Panc1 (cell line): ENCODE data around the gene KAZALD1. TPM values are rescaled to one million over a fixed set of nuclear protein-coding genes. Genes with fewer than 3 reads are reported as not detected.

ENCODE experiments used
- ATAC-seq: fragments of 200-7000 bp; cut with Tn5 transposase; 2 replicates; pipeline ENCODE4 v1.9.1; 2020; ENCODE audit warnings: mild to moderate bottlenecking, moderate library complexity
- Bru-seq: library from RNA; stranded (reverse); fragments of 400-500 nt; gene quantifications from one replicate; lab custom pipeline; 2021; lab: Mats Ljungman, UMichigan
- BruChase-seq, 2 experiments: library from RNA; stranded (reverse); fragments of 400-500 nt; gene quantifications; one replicate each; lab custom pipeline; 2021; lab: Mats Ljungman, UMichigan
- BruUV-seq: library from RNA; stranded (reverse); fragments of 400-500 nt; replicated peaks from 2 replicates; lab custom pipeline; 2021; lab: Mats Ljungman, UMichigan
- CTCF ChIA-PET: fragments of 300-600 bp; sonication (Branson Sonifier 250); formaldehyde crosslinking; loops from one replicate; lab custom pipeline; 2022; ENCODE audit warnings: antibody characterized with exemption; lab: Charles Lee
- POLR2A ChIA-PET: fragments of 300-600 bp; sonication (Branson Sonifier 250); formaldehyde crosslinking; loops from one replicate; lab custom pipeline; 2022; ENCODE audit warnings: antibody characterized with exemption; lab: Charles Lee
- DNase-seq: peaks from one replicate; pipeline ENCODE4 v3.0.0-alpha.2; 2010; ENCODE audit warnings: low read depth, low spot score
- H3K27ac ChIP-seq: 2 replicates; pipeline ENCODE4 v1.5.1; 2011; ENCODE audit warnings: mild to moderate bottlenecking, low read length, inconsistent platforms
- H3K27me3 ChIP-seq: fragments of 200-500 bp; sonication (Bioruptor generic); 2 replicates; pipeline ENCODE4 v1.6.0; 2014; ENCODE audit warnings: low read length, inconsistent platforms; ENCODE audit not compliant: control insufficient read depth, insufficient read depth
- H3K36me3 ChIP-seq: fragments of 200-500 bp; sonication (Bioruptor generic); 2 replicates; pipeline ENCODE4 v1.5.1; 2014; ENCODE audit warnings: inconsistent platforms, mild to moderate bottlenecking, low read length, moderate library complexity; ENCODE audit not compliant: control insufficient read depth, insufficient read depth
- H3K4me1 ChIP-seq: 2 replicates; pipeline ENCODE4 v1.5.1; 2011; ENCODE audit warnings: inconsistent platforms, mild to moderate bottlenecking, low read length, moderate library complexity; ENCODE audit not compliant: control insufficient read depth, insufficient read depth
- H3K4me3 ChIP-seq, 2 experiments: 2 replicates each; pipeline ENCODE4 v1.5.1; 2011 to 2012; ENCODE audit warnings: low read depth in 2 of 2, low read length in 2 of 2, mild to moderate bottlenecking in 2 of 2, inconsistent platforms in 1 of 2, moderate library complexity in 1 of 2
- H3K9me3 ChIP-seq: fragments of 200-500 bp; sonication (Bioruptor generic); 2 replicates; pipeline ENCODE4 v1.5.1; 2014; ENCODE audit warnings: low read depth, mild to moderate bottlenecking, inconsistent platforms, low read length, moderate library complexity; ENCODE audit not compliant: control insufficient read depth, insufficient read depth
- CTCF ChIP-seq: fragments of 450-650 bp; IDR thresholded peaks from 2 replicates; pipeline ENCODE4 v1.5.1; 2017; ENCODE audit warnings: mild to moderate bottlenecking
- POLR2AphosphoS5 ChIP-seq: IDR thresholded peaks from 2 replicates; pipeline ENCODE4 v1.6.1; 2012; ENCODE audit warnings: mild to moderate bottlenecking, low read depth, low read length, moderate library complexity
- REST ChIP-seq, 2 experiments: IDR thresholded peaks; 2 replicates each; pipeline ENCODE4 v1.6.1; 2011 to 2012; ENCODE audit warnings: low read depth in 2 of 2, control low read depth in 1 of 2, low read length in 1 of 2, mild to moderate bottlenecking in 1 of 2, moderate library complexity in 1 of 2; ENCODE audit not compliant: insufficient read depth in 1 of 2
- SIN3A ChIP-seq: IDR thresholded peaks from 2 replicates; pipeline ENCODE4 v1.6.1; 2012; ENCODE audit warnings: low read depth, mild to moderate bottlenecking, low read length, moderate library complexity, borderline replicate concordance; ENCODE audit not compliant: insufficient read depth
- TCF7L2 ChIP-seq: IDR thresholded peaks from 2 replicates; pipeline ENCODE4 v1.6.1; 2011; ENCODE audit warnings: mild to moderate bottlenecking, low read depth, low read length, inconsistent platforms
- in situ Hi-C: cut with HindIII; loops from 2 replicates; pipeline ENCODE4 v1.10.0; 2016; ENCODE audit warnings: low sequenced_read_pairs, low pct_unique_long_range_greater_than_20kb
- intact Hi-C: fragments of 100-400 bp; cut with micrococcal nuclease; formaldehyde crosslinking; loops from one replicate; pipeline ENCODE4 v1.10.0; 2022; ENCODE audit not compliant: unreplicated experiment
- long read RNA-seq: library from polyadenylated mRNA; unstranded; transcript quantifications from one replicate; pipeline ENCODE4 v2.0.0, GENCODE V29; 2021; ENCODE audit not compliant: unreplicated experiment
- polyA plus RNA-seq: library from polyadenylated mRNA; unstranded; fragments of >200 nt; gene quantifications from one replicate; pipeline ENCODE4 v1.2.1, GENCODE V29; 2012; ENCODE audit warnings: missing spikeins; ENCODE audit not compliant: insufficient read length
- total RNA-seq: library from RNA; stranded (reverse); gene quantifications from one replicate; pipeline ENCODE4 v1.2.1, GENCODE V29; 2021; ENCODE audit not compliant: unreplicated experiment

Gene KAZALD1
- total RNA-seq (21.2 TPM), Bru-seq, nascent RNA (percentile 59 among the genes with signal in this experiment), BruChase-seq, experiment 1, labeled RNA remaining after a 2-hour chase (percentile 59 among the genes with signal in this experiment), BruChase-seq, experiment 2, labeled RNA remaining after a 6-hour chase (percentile 58 among the genes with signal in this experiment)
- 17.5 TPM for polyA plus RNA-seq
- long read RNA-seq, partial matches to known transcripts, result 0 of 18 reads
- long read RNA-seq, other reads (novel, unspliced or antisense), result 16 of 18 reads

- intact Hi-C loops, result no loop called here
- peak; percentile 8 for ATAC-seq
These were observed at the start of gene KAZALD1 for GRCh38 chr10:101061624-101062231. Gene KAZALD1 (plus strand): TSS chr10:101061989. CDS start chr10:101062593, 604 bp downstream.

More at GRCh38 chr10:101061624-101062231, at the start of gene KAZALD1:
- Histone ChIP-seq H3K4me1 (peaks cover 52% of the 10 kb centered on the region), H3K27ac (peak within 1 kb of the TSS; percentile 99), H3K4me3 (peak within 1 kb of the TSS; percentile 76 to 77), H3K36me3 (peaks cover 6% of the 10 kb centered on the region; the same call in 1 of the 2 replicates), H3K27me3 (no peaks in the 10 kb centered on the region), H3K9me3 (no peaks in the 10 kb centered on the region)
- ChIA-PET CTCF (interaction anchor here (0.6 to 2.2 kb wide), 7 partner anchors 12 to 775 kb away, joined by 3 to 19 read pairs (median 3); no protein-coding TSS in a partner anchor), POLR2A (interaction anchor here (0.6 to 1.2 kb wide), 3 partner anchors 10 to 1010 kb away, joined by 4 to 12 read pairs (median 5); no protein-coding TSS in a partner anchor)
- no peak for DNase-seq
- TSS peak; percentile 84 for BruUV-seq
- TF ChIP-seq REST (IDR thresholded peaks at IDR 0.05; ENCODE audit: insufficient read depth in 1 of 2, low read depth in 2 of 2, low read length in 1 of 2) (no peak), TCF7L2 (no peak), POLR2AphosphoS5 (no peak; the same call in 1 of the 2 replicates), SIN3A (no peak), CTCF (no peak)
- in situ Hi-C loops, result no loop called here
